Liver (tissue), 9 donors: ENCODE data around the gene LAMB3. TPM values are rescaled to one million over a fixed set of nuclear protein-coding genes. Genes with fewer than 3 reads are reported as not detected.

Experiments used
- DNase-seq: peaks from one replicate; pipeline ENCODE4 v3.0.0-alpha.2; 2017; ENCODE audit warnings: low spot score
- H3K27ac ChIP-seq, 2 donors: one replicate each; pipeline ENCODE4 v1.7.0; 2013; ENCODE audit warnings: inconsistent platforms in 2 of 2, low read length in 2 of 2, control low read depth in 1 of 2, low read depth in 1 of 2, mild to moderate bottlenecking in 1 of 2
- H3K27me3 ChIP-seq, 4 donors: one replicate each; pipeline versions ENCODE4 v1.6.1 to v1.7.0; 2013; ENCODE audit warnings: low read length in 3 of 4, inconsistent platforms in 1 of 4, mild to moderate bottlenecking in 1 of 4, moderate library complexity in 1 of 4; ENCODE audit not compliant: control insufficient read depth in 4 of 4, insufficient read depth in 4 of 4
- H3K36me3 ChIP-seq, 4 donors: one replicate each; pipeline versions ENCODE4 v1.6.1 to v1.7.0; 2013; ENCODE audit warnings: low read length in 3 of 4, mild to moderate bottlenecking in 3 of 4, low read depth in 1 of 4, moderate library complexity in 1 of 4; ENCODE audit not compliant: control insufficient read depth in 4 of 4, insufficient read depth in 3 of 4
- H3K4me1 ChIP-seq, 4 donors: one replicate each; pipeline versions ENCODE4 v1.6.1 to v1.7.0; 2013; ENCODE audit warnings: low read length in 3 of 4, mild to moderate bottlenecking in 3 of 4, moderate library complexity in 1 of 4; ENCODE audit not compliant: control insufficient read depth in 4 of 4, insufficient read depth in 4 of 4
- H3K4me3 ChIP-seq, 3 donors: one replicate each; pipeline versions ENCODE4 v1.6.1 to v1.7.0; 2013; ENCODE audit warnings: low read length in 3 of 3, control low read depth in 1 of 3, low read depth in 1 of 3, mild to moderate bottlenecking in 1 of 3
- H3K9ac ChIP-seq, 2 donors: one replicate each; pipeline ENCODE4 v1.7.0; 2013; ENCODE audit warnings: low read length in 2 of 2, mild to moderate bottlenecking in 2 of 2, moderate library complexity in 2 of 2, control low read depth in 1 of 2, low read depth in 1 of 2
- H3K9me3 ChIP-seq, 4 donors: one replicate each; pipeline versions ENCODE4 v1.6.1 to v1.7.0; 2013; ENCODE audit warnings: low read length in 3 of 4; ENCODE audit not compliant: control insufficient read depth in 4 of 4
- EGR1 ChIP-seq, 2 donors: IDR thresholded peaks; 2 replicates each; pipeline ENCODE4 v1.6.1; 2016 to 2018; ENCODE audit warnings: antibody characterized with exemption in 2 of 2, low read depth in 2 of 2
- FOXA1 ChIP-seq: IDR thresholded peaks from 2 replicates; pipeline ENCODE4 v1.6.1; 2016; ENCODE audit warnings: antibody characterized with exemption
- FOXA2 ChIP-seq: IDR thresholded peaks from 2 replicates; pipeline ENCODE4 v1.6.1; 2016; ENCODE audit warnings: antibody characterized with exemption
- GABPA ChIP-seq, 2 donors: IDR thresholded peaks in 1 of 2; conservative IDR thresholded peaks in 1 of 2; 2 replicates each; pipeline ENCODE4 v1.6.1; 2016; ENCODE audit warnings: antibody characterized with exemption in 2 of 2, mild to moderate bottlenecking in 1 of 2, moderate library complexity in 1 of 2
- HNF4A ChIP-seq, 2 donors: conservative IDR thresholded peaks; 2 replicates each; pipeline ENCODE4 v1.6.1; 2016; ENCODE audit warnings: antibody characterized with exemption in 2 of 2, mild to moderate bottlenecking in 2 of 2
- HNF4G ChIP-seq: IDR thresholded peaks from 2 replicates; pipeline ENCODE4 v1.6.1; 2016; ENCODE audit warnings: antibody characterized with exemption
- JUND ChIP-seq, 2 donors: IDR thresholded peaks; 2 replicates each; pipeline ENCODE4 v1.6.1; 2016; ENCODE audit warnings: antibody characterized with exemption in 2 of 2
- NR2F2 ChIP-seq: IDR thresholded peaks from 2 replicates; pipeline ENCODE4 v1.6.1; 2016; ENCODE audit warnings: antibody characterized with exemption
- RAD21 ChIP-seq, 2 donors: IDR thresholded peaks; 2 replicates each; pipeline ENCODE4 v1.6.1; 2016; ENCODE audit warnings: antibody characterized with exemption in 2 of 2, mild to moderate bottlenecking in 2 of 2
- RXRA ChIP-seq, 2 donors: IDR thresholded peaks; 2 replicates each; pipeline ENCODE4 v1.6.1; 2017 to 2018; ENCODE audit warnings: antibody characterized with exemption in 2 of 2, mild to moderate bottlenecking in 1 of 2
- SP1 ChIP-seq: IDR thresholded peaks from 2 replicates; pipeline ENCODE4 v1.6.1; 2018; ENCODE audit warnings: antibody characterized with exemption, mild to moderate bottlenecking
- TAF1 ChIP-seq: conservative IDR thresholded peaks from 2 replicates; pipeline ENCODE4 v1.6.1; 2016; ENCODE audit warnings: antibody characterized with exemption, mild to moderate bottlenecking
- YY1 ChIP-seq: IDR thresholded peaks from 2 replicates; pipeline ENCODE4 v1.6.1; 2016; ENCODE audit warnings: antibody characterized with exemption, mild to moderate bottlenecking
- WGBS: extraction: QIAGEN DNeasy Blood & Tissue Kit; methylation state at CpG from one replicate; pipeline ENCODE4 v1.1.7; 2013; 5-methylcytosine and 5-hydroxymethylcytosine counted together
- polyA plus RNA-seq, 2 donors: library from polyadenylated mRNA; stranded (reverse) in 1 of 2; unstranded in 1 of 2; fragments of 200-250 nt in 1 of 2; fragments of >200 nt in 1 of 2; fragmentation: Nextera tagmentation in 1 of 2; extraction: Ambion mirVana in 1 of 2; gene quantifications; one replicate each; pipeline versions ENCODE4 v1.2.1 to v1.2.3, GENCODE V29; 2013 to 2015
- total RNA-seq, 2 donors: library from RNA; depleted of rRNA; stranded (reverse); fragments of >200 nt; gene quantifications; one replicate each; pipeline ENCODE4 v1.2.3, GENCODE V29; 2014
- TF ChIP-seq, protein P1 (sequence below): IDR thresholded peaks from 2 replicates; pipeline ENCODE4 v1.6.1; 2016; ENCODE audit warnings: antibody characterized with exemption
- TF ChIP-seq, protein P2 (sequence below): fragments of 150-350 bp; IDR thresholded peaks from 2 replicates; pipeline ENCODE4 v1.5.1; 2017; ENCODE audit warnings: improper control_type of control experiment, low read depth, low read length; ENCODE audit not compliant: missing input control
- TF ChIP-seq, protein P3 (sequence below): IDR thresholded peaks from 2 replicates; pipeline ENCODE4 v1.6.1; 2016; ENCODE audit warnings: antibody characterized with exemption
- TF ChIP-seq, protein P4 (sequence below): IDR thresholded peaks from 2 replicates; pipeline ENCODE4 v1.6.1; 2016; ENCODE audit warnings: antibody characterized with exemption
- TF ChIP-seq, protein P5 (sequence below): IDR thresholded peaks from 2 replicates; pipeline ENCODE4 v1.6.1; 2016; ENCODE audit warnings: antibody characterized with exemption, mild to moderate bottlenecking
- donor health status: healthy.
- donor health status: healthy.
- donor health status: healthy.
- donor health status: healthy.
- donor health status: healthy.

LAMB3 gene
- total and polyA plus RNA-seq, 4 donors, result 1.3 to 9.1 (median 5.6) TPM

DNA sequence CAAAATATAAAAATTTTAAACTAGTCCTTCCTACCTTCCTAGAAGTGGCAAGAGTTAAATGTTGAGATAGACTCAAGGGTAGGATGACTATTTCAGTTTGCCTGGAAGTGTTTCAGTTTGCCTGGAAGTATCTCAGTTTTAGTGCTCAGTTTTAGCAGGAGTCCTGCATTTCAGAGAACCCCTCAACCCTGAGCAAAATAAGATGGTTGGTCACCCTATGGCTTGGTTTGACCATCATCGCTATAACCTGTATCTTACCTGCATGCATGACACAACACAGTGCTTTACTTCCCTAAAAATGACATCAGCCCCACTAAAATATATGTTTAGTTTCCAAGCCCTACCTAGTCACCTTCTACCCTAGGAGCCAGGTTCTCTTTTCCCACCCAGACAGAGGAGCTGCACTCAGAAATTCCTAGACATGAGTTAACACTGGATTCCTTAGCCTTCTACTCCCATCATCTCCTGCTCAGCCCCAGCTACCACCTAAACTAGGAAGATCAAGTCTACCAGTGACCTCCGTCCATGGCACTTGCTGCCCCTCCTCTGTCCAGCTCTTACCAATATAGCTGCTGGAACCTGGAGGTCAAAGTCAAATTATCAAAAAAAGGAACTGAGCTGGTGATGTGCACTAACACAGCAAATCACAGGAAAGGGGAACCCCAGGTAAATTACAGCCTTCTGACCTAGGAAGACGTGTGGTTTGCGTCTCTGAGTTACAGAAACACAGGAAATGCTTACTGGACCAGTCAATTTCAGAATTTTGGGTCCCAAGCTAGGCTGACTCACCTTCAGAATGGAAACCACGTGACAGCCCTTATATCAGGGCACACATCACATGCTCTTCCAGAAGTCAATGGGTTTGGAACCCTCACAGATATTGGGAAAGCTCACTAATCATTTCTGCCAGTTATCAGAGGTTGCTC is 20.7 kb upstream of the LAMB3 start:
- Histone ChIP-seq H3K4me1 (peaks cover 11 to 65% (median 33%) of the 10 kb centered on the region in 4 donors), H3K27ac (peak overlapping the region; percentile 72 to 94), H3K9ac (peak overlapping the region in 1 of 2 donors; percentile 10), H3K27me3 (no peaks in the 10 kb centered on the region), H3K36me3 (no peaks in the 10 kb centered on the region), H3K9me3 (no peaks in the 10 kb centered on the region), H3K4me3 (no peak overlapping the region)
- TF ChIP-seq RAD21 (IDR thresholded peaks at IDR 0.05) (no peak), RXRA (IDR thresholded peaks at IDR 0.05) (no peak), HNF4G (peak; percentile 24), NR2F2 (no peak), SP1 (peak; percentile 27), FOXA2 (no peak), FOXA1 (no peak), HNF4A (conservative IDR thresholded peaks at IDR 0.05) (peak; percentile 40 to 42), TAF1 (no peak), JUND (IDR thresholded peaks at IDR 0.05) (peak; percentile 58 to 62), GABPA (IDR thresholded peaks at IDR 0.05 in 1 of 2, conservative IDR thresholded peaks at IDR 0.05 in 1 of 2) (no peak), EGR1 (IDR thresholded peaks at IDR 0.05; ENCODE audit: low read depth in 2 of 2) (peak in 1 of 2 donors; percentile 20), YY1 (no peak)
- TF ChIP-seq, protein P1, sequence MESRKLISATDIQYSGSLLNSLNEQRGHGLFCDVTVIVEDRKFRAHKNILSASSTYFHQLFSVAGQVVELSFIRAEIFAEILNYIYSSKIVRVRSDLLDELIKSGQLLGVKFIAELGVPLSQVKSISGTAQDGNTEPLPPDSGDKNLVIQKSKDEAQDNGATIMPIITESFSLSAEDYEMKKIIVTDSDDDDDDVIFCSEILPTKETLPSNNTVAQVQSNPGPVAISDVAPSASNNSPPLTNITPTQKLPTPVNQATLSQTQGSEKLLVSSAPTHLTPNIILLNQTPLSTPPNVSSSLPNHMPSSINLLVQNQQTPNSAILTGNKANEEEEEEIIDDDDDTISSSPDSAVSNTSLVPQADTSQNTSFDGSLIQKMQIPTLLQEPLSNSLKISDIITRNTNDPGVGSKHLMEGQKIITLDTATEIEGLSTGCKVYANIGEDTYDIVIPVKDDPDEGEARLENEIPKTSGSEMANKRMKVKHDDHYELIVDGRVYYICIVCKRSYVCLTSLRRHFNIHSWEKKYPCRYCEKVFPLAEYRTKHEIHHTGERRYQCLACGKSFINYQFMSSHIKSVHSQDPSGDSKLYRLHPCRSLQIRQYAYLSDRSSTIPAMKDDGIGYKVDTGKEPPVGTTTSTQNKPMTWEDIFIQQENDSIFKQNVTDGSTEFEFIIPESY, result no peak
- TF ChIP-seq, protein P2, sequence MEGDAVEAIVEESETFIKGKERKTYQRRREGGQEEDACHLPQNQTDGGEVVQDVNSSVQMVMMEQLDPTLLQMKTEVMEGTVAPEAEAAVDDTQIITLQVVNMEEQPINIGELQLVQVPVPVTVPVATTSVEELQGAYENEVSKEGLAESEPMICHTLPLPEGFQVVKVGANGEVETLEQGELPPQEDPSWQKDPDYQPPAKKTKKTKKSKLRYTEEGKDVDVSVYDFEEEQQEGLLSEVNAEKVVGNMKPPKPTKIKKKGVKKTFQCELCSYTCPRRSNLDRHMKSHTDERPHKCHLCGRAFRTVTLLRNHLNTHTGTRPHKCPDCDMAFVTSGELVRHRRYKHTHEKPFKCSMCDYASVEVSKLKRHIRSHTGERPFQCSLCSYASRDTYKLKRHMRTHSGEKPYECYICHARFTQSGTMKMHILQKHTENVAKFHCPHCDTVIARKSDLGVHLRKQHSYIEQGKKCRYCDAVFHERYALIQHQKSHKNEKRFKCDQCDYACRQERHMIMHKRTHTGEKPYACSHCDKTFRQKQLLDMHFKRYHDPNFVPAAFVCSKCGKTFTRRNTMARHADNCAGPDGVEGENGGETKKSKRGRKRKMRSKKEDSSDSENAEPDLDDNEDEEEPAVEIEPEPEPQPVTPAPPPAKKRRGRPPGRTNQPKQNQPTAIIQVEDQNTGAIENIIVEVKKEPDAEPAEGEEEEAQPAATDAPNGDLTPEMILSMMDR, result no peak
- TF ChIP-seq, protein P3, sequence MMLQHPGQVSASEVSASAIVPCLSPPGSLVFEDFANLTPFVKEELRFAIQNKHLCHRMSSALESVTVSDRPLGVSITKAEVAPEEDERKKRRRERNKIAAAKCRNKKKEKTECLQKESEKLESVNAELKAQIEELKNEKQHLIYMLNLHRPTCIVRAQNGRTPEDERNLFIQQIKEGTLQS, result no peak
- TF ChIP-seq, protein P4, sequence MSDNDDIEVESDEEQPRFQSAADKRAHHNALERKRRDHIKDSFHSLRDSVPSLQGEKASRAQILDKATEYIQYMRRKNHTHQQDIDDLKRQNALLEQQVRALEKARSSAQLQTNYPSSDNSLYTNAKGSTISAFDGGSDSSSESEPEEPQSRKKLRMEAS, result no peak
- TF ChIP-seq, protein P5, sequence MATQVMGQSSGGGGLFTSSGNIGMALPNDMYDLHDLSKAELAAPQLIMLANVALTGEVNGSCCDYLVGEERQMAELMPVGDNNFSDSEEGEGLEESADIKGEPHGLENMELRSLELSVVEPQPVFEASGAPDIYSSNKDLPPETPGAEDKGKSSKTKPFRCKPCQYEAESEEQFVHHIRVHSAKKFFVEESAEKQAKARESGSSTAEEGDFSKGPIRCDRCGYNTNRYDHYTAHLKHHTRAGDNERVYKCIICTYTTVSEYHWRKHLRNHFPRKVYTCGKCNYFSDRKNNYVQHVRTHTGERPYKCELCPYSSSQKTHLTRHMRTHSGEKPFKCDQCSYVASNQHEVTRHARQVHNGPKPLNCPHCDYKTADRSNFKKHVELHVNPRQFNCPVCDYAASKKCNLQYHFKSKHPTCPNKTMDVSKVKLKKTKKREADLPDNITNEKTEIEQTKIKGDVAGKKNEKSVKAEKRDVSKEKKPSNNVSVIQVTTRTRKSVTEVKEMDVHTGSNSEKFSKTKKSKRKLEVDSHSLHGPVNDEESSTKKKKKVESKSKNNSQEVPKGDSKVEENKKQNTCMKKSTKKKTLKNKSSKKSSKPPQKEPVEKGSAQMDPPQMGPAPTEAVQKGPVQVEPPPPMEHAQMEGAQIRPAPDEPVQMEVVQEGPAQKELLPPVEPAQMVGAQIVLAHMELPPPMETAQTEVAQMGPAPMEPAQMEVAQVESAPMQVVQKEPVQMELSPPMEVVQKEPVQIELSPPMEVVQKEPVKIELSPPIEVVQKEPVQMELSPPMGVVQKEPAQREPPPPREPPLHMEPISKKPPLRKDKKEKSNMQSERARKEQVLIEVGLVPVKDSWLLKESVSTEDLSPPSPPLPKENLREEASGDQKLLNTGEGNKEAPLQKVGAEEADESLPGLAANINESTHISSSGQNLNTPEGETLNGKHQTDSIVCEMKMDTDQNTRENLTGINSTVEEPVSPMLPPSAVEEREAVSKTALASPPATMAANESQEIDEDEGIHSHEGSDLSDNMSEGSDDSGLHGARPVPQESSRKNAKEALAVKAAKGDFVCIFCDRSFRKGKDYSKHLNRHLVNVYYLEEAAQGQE, result no peak
- DNase-seq, result no peak
- WGBS, result 38% methylated on average over 5 of the region's 5 CpGs
